C4-2B (cell line): Measurements from ENCODE around the gene R3HDM4.

Source experiments
- H3K27ac ChIP-seq: fragments of 450-650 bp; 2 replicates; pipeline ENCODE4 v1.5.1; 2017
- CTCF ChIP-seq: fragments of 450-650 bp; conservative IDR thresholded peaks from 2 replicates; pipeline ENCODE4 v1.5.1; 2017; ENCODE audit warnings: mild to moderate bottlenecking
- ZFX ChIP-seq: fragments of 450-650 bp; IDR thresholded peaks from 2 replicates; pipeline ENCODE4 v1.6.1; 2017

R3HDM4 gene

GRCh38 chr19:926589-927350 lies 13.8 kb upstream of the R3HDM4 start:
- TF ChIP-seq CTCF (no peak), ZFX (no peak)
- peak overlapping the region; percentile 91 for H3K27ac ChIP-seq

DNA sequence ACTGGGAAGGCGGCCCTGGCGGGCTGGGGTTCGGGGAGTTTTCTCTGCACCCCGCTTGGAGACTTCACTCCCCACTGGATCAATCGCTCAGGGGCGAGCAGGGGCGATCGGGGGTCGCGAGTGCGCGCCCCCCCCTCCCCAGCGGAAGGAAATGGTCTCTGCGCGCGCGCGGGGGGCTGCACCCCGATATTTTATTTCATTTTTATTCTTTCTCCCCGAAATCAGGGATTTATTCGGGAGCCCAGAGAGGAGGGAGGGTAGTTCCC lies 13.2 kb upstream of the R3HDM4 start:
- TF ChIP-seq ZFX (no peak), CTCF (no peak)
- H3K27ac ChIP-seq, result peak overlapping the region; percentile 91

- TF ChIP-seq ZFX (no peak), CTCF (no peak)
- H3K27ac ChIP-seq, result peak within 1 kb of the TSS; percentile 91
These were observed 12.7 kb upstream of the R3HDM4 start, which contains the start of gene ARID3A for GRCh38 chr19:925526-926322. Gene ARID3A (plus strand): TSS chr19:926035. CDS start chr19:929529, 3,494 bp downstream.

DNA sequence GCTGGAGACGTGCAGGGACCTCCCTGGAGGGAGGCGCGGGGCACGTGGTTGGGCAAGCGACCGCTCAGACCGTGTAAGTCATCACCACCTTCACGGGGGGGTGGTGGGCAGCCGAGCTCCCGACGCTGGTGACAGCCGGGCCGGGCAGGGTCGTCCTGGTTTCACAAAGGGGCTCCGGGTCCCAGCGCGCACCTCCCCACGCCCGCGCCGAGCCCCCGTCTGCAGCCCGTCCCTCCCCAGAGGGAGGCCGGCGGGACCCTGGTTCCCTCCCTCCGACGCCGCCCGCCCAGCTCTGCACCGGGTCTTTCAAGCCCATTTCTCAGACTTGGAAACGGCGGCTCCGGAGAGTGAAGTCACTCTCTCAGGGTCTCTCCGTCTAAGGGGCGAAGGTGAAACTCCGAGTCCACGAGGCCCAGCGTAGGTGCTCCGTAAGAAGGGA lies 12.1 kb upstream of the R3HDM4 start:
- no peak for TF ChIP-seq ZFX
- TF ChIP-seq CTCF, result no peak
- peak overlapping the region; percentile 91 for H3K27ac ChIP-seq

DNA sequence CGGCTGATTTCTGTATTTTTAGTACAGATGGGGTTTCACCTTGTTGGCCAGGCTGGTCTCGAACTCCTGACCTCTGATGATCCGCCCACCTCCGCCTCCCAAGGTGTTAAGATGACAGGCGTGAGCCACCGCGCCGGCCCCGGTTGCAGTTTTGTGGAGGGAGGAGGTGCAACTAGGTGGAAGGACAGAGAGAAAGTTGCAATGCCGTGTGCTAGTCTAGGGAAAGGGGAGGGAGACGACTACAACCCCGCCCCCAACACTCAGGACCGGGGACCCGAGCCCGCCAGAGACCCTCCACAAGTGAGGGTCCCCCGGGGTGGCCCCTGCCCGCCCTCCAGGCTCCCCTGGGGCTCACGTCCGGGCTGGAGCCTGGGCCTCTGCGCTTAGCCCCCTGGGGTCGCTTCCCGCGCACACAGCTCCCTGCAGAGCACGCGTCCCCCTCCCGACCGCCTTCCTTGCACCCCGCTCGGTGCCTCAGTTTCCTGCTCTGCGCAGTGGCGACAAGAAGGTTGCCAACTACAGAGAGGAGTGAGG lies 11.6 kb upstream of the R3HDM4 start:
- H3K27ac ChIP-seq, result peak overlapping the region; percentile 91
- no peak for TF ChIP-seq CTCF
- no peak for TF ChIP-seq ZFX

- no peak for TF ChIP-seq CTCF
- 0 out of 2 replicates have a peak, but pooled peaks have one; percentile 22 for TF ChIP-seq ZFX
- H3K27ac ChIP-seq, result no peak overlapping the region
These were observed 7.2 kb upstream of the R3HDM4 start for GRCh38 chr19:920051-920864.
